Mesenteric fat pad (tissue), 1 donor: ENCODE measurements around the gene INTS6. TPM values are rescaled to one million over a fixed set of nuclear protein-coding genes. Genes with fewer than 3 reads are reported as not detected.

ENCODE experiments used
- DNase-seq: peaks from one replicate; pipeline ENCODE4 v3.0.0-alpha.2; 2020; ENCODE audit warnings: low spot score
- microRNA-seq: library from miRNA; unstranded; fragments of <30 nt; microRNA quantifications from one replicate; pipeline ENCODE4 v1.2.0, GENCODE V29; 2020; ENCODE audit warnings: borderline number of aligned reads
- total RNA-seq: library from RNA; stranded (reverse); fragmentation: NEBNext Ultra II Directional; extraction: Animal tissue kit (Norgen Biotek cat#: 25700); gene quantifications from one replicate; pipeline ENCODE4 v1.2.1, GENCODE V29; 2021
- donor health status: DM: yes; HTN: yes; CAD: no.

INTS6 gene
- total RNA-seq, 1 donor from 2014 or later = 39.8 TPM

- DNase-seq = no peak
Measured at GRCh38 chr13:51321836-51322235, 131.0 kb downstream of the INTS6 start.

DNA sequence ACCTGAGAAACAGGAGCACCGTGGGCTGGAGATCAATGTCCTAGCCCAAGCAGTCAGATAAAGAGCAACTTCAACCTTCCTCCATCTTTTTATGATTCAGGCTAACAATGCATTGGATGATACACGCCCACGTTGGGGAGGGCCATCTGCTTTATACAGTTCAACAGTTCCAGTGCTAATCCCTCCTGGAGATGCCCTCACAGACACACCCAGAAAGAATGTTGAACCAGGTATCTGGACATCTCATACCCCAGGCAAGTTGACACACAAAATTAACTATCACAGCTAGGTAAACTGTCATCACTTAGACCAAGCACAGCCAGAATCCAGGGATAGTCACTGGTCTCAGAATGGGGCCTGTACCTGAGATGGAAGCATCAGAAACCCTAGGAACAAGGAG, 134.0 kb downstream of the INTS6 start:
- no peak for DNase-seq

DNA sequence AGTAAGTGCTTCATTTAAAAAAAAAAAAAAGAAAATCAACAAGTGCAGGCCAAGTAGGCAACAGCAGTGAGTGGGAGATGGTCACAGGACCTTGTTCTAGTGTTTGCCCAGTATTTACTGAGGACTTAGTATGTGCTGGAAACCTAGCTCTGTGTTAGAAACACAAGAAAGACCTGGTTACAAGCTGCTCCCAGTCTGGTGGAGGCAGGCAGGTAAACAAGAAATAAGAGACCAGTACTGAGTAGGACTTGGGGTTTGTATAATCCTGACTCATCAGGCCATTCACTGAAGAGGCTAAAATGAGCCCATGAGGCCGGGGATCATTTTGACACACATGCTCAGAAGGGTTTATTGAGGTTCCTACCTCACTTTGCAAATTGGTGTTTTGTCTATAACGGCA, 134.8 kb downstream of the INTS6 start:
- DNase-seq = no peak

DNA sequence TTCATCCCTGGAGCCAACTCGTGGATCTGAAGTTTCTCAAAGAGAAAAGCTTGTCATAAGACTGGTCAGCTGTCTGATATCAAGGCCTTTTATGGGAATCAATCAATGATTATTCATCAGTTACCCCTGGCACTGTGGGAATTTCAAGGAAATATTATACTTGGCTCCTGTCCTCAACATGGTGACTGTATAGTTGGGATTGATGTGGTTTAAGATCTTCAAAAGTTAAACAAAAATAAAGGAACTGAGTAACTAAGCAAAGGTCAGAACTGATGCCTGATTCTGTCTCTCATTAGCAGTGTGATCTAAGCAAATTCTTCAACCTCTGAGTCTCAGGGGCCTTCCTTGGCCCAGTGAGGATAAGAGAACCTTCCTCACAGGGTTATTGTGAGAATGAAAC, 135.6 kb downstream of the INTS6 start:
- DNase-seq = no peak

- no peak for DNase-seq
Measured at GRCh38 chr13:51313619-51314018, 139.2 kb downstream of the INTS6 start.

DNA sequence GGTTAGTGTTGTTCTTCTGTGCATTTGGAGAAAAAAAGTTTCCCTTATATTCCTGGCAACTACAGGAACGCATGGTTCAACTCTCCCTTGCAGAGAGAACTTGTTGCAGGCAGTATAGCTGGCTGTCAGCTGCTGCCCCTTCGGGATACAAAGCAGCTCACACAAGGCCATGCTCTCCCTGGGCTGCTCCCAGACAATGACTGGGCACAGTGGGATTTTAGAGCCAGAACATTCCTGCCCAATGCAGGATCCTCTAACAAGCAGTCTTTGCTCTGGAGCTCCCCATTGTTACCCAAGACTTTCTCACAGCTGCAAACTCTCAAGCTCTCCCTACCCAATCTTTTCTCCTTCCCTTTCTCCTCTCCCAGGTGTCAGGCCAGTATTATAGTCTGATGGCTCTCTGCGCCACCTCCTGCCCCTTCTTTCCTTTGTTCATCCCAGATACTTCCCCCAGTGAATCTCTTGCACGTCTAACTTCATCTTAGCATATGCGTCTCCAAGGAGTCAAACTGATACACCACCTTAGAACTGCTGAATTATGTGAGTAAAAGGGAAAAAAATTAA, 140.8 kb downstream of the INTS6 start:
- DNase-seq = no peak

Small RNA genes within 50 kb of the gene (microRNA-seq; reads per million reads assigned to microRNA genes)
- gene MIR5693 = not detected

Other genes starting within 250 kb of the INTS6 start
- gene FAM124A, start 230.6 kb downstream of the INTS6 start, total RNA-seq = 11.5 TPM
- not detected for gene SERPINE3, start 113.3 kb downstream of the INTS6 start, total RNA-seq
- gene WDFY2, start 131.4 kb upstream of the INTS6 start, total RNA-seq = 16.3 TPM